Hematopoietic multipotent progenitor cell treated with erythropoietin and hydrocortisone succinate and interleukin-3 and kit ligand, for 4 days (in vitro differentiated cells): ENCODE data around the gene PTX4.

Source experiments
- DNase-seq: peaks from one replicate; pipeline ENCODE4 v3.0.0-alpha.2; 2015

The PTX4 gene

DNA sequence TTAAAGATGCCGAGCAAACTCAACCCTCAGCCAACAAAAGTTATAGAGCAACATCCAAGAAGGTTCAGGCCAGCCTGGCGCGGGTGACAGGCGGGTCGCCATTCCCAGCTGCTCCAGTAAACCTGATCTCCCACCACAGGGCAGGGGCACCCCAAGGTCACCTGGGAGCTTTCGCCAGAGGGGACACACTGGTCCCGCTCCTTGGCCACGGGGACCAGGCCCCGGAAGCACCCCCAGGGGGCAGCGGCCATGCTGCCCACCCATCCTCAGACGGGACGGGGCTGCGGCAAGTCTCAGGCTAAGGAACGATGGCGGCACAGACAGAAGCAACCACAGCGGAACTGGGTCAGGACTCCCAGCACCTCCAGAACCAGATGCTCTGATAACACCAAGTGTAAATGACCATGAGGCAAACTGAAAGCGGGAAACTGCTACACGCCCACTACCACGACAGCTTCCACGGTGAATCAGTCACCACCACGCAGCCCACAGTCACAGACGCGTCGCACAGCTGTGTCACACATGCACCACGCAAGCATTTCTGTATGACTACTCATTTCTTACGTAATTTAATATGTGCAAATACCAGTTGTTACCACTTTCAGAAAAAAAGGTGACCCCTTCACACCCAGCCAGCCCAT is 30.3 kb downstream of the PTX4 start:
- no peak for DNase-seq

DNA sequence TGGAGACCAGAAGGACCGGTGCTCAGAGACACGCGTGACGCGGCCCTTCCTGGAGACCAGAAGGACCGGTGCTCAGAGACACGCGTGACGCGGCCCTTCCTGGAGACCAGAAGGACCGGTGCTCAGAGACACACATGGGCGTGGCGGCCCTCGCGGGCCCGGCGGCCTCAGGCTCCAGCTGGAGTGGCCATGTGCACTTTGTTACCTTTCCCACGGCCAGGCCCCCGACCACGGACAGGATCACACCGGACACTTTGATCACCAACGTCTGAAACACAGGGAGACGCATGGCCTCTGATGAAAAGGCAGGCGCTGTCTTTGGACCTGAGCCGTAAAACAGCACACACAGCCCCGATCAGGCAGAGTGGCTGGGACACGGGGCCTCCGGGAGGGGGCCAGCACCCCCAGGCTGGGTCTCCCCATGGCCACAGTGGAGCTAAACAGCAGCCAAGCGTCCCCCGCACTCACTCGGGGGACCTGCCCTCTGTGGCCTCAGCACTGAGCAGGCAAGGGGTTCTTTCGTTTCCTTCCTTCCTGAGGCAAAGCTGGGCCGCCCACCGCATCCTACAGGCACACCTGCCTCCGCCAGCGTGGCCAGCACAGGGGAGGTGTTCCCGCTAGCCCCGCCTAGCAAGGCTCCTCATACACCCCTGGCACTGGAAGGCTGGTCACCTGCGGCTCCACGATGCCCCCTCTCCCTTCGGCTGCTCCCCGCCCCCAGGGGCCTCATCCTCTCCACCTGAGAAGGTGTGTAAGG is 31.1 kb downstream of the PTX4 start:
- DNase-seq: no peak

DNA sequence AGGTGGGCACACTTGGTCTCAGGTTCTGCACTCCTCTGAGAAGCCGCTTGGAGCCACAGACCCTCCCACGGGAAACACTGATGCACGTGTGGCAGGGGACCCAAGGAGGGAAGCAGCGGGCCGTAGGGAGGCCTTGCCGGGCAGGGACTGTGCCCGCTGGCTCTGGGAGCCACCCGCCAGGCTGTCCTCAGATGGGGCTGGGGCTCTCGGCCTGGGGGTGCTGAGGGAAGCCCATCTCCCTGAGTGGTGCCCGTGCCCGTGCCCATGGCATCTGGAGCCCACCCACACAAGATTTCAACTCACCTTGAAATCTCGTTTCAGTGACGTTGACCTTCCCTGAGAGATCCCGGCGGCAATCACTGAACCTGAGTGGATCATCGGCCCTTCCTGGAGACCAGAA is 31.8 kb downstream of the PTX4 start:
- DNase-seq: no peak

DNA sequence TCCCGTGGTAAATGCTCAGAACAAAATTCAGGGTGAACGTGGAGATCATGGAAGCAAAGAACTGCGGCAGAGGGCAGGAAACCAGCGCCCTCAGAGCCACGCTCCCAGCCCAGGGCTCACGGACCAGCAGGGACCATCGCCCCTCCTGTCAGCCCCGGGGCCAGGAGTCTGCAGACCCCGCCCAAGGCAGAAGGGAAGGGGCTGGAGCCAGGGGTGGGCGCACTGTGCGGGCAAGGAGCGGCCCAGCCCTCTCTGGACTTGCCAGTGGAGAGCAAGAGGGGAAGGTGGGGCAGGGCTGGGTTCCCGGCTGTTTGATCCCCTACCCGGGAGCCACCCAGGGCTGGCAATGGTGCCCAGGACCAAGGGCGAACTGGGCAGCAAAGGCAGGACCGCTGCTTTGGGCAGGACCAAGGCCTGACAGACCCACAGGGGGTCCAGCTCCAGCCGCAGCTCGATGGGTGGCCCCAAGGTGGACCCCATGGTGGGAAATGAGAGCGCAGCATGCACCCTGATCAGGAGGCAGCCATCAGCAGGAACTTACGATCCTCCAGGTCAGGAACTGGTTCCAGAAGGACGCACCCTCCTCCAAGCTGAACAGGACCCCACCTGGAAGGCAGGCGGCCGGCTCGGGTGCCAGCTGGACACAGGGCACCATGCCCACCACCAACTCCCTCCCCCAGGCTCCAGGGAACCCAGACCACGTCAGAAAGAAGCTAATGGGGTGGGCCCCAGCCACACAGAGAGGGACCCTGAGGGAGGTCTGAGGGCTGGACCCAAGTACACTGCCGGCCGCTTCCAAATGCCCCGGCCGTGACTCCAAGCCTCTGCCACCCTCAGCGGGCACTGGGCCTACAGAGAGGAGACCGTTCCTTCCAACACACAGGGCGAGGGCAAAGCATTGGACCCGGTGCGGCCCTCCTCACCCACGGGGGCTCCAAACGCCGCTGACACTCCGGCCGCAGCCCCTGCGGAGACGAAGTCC is 33.3 kb downstream of the PTX4 start:
- no peak for DNase-seq

DNA sequence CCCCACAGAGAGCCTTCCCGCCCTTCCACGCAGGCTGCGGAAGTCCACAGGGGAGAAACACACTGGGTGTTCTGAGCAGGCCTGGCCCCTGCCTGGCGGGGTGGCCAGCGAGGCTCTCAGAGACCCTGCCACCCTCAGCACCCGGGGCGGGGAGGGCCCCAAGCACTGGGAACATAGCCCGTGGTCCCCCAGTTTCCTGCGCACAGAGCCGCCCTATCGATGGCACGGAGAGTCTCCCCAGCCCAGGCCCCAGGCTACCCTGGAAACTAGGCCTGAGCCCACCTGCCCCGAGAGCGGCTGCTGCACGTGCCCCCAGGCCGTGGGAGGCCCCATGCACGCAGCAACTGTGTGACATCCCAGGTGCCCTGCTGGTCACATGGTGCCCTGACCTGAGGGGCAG is 34.2 kb downstream of the PTX4 start:
- no peak for DNase-seq

DNA sequence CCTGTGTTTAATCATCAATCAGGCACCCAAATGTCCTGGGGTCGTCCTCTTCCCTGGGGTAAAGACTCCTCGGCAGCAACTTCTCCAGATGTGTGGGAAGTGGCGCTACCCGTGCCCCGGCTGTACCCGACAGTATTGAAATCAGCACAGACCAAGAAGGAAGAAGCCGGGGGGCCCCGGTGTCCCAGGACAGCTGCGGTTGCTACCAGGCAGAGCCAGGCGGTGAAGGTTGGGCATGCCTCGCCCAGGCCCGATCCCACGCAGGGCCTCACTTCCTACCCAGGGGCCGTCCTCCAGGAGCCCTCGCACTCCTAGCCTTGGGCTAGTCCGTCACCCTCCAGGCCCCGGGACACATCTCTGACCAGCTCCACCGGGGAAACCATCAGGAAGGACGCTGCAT is 35.4 kb downstream of the PTX4 start:
- no peak for DNase-seq

DNA sequence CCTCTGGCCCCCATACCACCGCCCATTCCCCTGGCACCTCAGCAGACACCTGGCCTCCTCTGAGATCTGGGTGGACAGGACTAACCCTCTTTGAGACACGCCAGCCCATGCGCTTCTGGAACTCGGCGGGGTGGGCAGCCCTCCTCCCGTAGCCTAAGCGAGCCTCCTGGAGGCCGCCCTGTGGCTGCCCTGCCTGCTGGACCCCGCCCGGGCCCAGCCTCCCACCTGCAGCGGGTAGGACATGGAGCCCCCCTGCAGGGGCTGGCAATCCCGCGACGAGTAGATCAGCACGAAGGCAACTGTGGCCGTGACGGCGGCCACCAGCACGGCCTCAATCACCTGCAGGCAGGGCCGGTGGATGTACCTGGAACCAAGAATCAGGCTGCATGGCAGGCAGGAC is 36.2 kb downstream of the PTX4 start:
- no peak for DNase-seq

DNA sequence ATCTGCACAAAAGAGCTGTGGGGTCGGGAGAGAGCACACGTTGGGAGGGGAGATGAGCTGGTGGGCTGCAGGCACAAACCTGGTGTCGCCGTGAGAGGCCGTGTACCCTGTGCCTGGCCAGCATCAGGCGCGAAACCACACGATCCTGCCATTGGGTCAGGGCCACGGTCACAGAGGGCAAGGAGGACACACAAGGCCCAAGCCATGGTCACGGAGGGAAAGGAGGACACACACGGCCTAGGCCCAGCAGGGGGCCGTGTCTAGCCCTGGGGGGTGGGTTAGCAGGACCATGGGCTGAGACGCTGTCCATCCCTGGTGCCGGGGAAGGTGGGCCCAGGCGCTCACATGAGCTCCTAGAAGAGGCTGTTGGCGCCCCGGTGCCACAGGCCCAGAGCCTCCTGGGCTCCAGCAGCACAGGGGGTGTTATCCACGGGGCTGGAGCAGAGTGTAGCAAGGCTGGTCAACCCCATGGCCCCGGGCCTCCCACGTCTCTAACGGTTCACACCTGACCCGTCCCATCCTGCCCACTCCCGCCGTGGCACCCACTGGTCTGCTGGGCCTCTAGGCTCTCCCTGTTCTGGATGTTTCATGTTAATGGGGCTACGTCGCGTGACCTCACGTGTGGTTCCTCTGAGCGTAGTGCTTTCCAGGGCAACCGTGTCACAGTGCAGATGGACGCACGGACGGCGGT is 36.9 kb downstream of the PTX4 start:
- DNase-seq: no peak

DNA sequence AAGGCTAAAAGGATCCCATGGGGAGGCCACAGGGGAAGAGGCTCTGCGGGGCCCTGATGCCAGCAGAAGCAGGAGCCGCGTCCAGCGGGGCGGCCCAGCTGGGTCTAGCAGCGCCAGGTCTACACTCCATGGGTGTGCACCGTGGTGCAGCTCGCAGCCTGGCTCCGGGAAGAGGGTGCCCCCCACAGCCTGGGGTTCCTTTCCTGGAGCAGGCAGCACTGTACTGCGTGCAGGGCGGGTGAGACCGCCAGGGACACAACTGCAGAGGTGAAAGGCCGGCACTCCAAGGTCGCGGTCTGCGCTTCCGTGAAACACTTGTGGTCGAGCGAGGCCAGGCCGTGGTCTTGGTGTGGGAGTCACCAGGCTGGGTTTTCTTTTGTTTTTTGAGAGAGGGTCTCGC is 37.9 kb downstream of the PTX4 start:
- no peak for DNase-seq

DNA sequence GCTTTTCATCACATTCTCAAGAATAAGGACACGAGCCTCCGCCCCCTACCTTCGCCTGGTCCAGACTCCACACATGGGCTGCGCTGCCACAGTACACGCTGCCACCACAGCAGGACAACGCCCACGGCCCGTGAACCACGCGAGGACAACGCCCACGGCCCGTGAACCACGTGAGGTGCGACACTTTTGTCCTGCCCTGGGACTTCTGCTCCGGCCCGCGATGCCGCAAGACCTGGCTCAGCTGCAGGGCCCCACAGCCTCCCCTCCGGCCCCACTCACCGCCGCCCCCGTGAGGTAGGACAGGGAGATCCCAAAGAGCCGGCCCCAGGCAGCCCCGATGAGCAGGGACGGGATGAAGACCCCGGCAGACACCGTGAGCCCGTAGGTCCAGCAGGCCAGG is 38.5 kb downstream of the PTX4 start:
- DNase-seq: no peak

DNA sequence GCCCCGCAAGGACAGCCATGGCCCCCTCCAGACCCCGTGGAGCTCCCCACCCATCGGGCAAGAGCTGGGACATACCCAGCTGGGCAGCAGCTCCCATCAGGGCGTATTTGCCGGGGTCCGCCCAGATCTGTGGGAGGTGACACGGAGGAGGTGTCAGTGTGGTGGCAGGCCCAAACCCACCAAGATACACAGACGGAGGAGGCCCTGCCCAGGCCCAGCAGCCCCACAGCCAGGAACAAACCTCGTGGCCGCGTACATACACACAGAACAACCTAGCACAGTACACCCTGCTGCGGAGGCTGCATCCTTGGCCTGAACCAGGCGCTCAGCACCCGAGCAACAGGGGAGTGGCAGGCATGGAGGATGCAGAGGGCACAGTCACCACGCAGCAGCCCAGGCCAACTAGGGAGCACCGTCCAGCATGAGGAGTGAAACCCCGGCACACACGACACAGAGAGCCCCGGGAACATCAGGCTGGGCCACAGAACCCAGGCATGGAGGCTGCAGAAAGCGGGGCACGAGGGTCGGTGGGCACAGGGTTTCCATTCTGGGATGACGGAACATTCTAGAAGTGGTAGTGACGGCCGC is 39.4 kb downstream of the PTX4 start:
- DNase-seq: no peak

DNA sequence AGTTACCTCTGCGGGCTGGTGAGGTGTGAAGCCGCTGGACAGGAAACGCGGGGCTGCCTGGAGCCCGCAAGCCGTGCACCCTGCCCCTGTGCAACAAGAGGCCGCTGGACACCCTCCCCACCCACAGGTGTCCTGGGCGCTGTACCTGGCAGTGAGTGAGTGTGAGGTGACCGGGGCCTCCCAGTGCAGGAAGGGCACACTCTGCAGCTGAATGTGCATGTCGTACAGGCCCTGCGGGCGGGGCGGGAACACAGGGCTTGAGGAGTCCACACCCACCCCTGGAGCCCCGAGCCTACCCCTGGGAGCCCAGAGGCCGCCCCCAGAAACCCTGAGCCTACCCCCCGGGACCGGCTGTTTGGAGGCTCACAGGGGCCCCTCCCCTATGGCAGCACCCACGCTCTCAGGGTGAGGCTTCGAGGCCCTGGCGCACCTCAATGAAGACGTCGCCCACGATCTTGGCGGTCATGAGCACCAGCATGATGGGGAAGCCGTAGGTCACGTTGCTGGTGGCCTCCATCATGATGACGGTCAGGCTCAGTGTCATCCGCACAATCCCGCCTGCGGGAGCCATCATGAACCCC is 40.1 kb downstream of the PTX4 start:
- no peak for DNase-seq

DNA sequence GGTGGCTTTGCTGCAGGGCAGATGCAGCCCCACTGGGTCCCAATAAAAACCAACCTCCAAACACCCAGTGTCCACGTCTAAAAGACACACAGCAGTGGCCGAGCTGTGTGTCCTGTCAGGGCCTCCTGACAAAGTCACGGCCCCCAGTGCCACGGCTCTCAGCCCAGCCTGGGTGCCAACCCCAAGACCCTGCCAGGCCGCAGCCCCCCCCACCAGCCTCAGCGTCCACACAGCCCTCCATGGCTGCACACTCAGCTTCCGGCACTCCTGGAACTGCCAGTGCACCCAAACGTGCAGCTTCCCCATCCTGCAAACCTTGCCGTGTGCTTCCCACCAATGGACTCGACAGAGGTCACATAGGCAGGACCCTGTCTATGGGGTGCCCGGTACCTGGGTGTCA is 40.8 kb downstream of the PTX4 start:
- no peak for DNase-seq

DNA sequence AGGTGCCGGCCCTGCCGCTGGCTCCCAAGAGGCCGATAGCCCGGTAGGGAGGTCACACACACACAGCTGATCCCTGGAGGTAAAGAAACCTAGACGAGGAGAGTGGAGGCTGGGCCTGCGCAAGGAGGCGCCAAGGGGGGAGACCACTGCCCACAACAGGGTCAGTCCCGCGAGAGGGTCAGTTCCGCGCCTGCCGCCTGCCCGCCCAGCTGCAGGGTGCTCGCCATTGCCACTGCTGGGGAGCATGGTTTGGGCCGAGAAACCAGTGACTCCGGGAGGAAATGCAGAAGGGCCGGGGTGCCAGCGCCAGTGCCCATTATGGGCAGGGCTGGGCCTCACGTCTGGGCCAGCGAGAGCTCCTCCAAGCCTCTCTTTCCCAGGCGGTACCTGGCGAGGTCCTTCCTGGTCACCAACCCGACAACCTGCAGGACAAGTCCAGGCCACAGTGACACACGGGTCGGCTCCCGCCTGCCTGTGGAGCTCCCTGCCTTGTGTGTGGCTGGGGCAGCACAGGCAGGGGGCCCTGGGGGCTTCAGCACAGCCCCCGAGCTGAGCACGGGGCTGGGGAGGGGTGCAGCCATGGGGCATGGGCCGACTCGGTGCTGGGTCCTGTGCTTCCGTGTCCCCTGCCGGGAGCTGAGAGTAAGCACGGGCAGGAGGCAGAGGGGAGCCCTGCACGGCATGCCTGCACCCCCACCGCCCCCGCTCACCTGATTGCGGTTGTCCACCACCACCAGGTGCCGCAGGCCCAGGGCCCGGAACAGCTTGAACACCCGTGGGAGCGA is 42.3 kb downstream of the PTX4 start:
- no peak for DNase-seq

DNA sequence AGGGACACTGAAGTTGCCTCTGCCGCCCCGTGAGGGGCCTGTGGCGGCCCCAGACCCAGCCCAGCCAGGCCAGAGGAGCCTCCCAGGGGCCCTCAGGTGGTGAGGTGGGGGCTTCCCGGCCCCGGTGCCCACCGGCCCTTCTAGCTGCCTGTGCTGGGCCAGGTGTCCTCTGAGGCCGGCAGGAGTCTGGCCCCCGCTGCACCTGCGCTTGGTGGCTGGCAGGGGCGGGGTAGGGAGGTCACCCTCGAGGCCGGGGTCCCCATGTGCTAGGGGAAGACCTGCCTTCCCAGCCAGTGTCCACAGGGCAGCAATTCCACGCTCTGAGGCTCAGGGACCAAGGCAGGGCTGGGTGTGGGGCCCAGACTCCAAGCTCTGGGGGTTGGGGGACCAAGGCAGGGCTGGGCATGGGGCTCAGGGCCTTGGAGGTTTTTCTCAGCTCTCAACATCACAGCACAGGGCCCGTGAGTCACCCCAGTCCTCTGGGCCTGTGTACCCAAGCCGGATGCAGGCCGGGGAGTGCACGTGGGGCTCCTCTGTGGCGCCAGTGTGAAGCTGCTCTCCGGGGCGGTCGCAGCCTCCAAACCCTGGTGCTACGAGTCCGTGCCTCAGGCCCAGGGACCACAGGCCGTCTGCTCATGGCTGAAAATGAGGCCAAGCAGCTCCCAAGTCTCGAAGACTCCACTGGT is 43.1 kb downstream of the PTX4 start:
- DNase-seq: no peak

DNA sequence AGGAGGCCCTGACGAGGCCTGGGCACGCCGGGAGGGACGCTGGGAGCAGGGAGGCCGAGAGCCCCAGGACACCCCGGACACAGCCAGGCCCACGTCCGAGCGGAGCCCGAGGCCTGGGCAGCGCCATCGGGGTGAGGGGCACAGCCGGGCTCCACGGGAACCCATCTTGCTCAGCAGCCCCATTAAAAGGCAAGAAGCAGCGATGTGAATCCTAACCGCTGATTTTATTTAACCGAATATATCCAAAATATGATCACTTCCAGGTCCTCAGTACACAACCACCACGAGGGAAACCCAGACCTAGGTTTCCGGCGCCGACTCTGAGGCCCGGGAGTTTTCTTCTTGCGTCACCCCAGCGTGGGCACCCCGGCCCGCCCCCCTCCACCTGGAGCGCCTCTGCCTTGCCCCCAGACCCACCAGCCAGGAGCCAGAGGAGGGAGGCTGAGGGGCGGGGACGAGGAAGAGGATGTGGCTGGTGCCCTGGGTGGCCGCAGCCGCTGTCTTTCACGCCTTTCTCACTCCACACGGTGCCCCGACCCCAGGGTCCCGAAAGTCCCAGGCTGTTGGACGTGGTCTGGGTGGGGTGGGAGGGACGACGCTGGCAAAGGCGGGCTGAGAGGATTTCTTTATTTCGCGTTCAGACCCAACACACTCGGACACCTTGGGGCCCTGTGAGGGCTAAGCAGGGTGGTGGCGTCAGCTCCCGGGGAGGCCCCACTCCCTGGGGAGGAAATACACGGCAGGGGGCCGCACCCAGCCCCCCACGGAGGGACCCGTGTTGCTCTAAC is 43.8 kb downstream of the PTX4 start:
- DNase-seq: no peak

DNA sequence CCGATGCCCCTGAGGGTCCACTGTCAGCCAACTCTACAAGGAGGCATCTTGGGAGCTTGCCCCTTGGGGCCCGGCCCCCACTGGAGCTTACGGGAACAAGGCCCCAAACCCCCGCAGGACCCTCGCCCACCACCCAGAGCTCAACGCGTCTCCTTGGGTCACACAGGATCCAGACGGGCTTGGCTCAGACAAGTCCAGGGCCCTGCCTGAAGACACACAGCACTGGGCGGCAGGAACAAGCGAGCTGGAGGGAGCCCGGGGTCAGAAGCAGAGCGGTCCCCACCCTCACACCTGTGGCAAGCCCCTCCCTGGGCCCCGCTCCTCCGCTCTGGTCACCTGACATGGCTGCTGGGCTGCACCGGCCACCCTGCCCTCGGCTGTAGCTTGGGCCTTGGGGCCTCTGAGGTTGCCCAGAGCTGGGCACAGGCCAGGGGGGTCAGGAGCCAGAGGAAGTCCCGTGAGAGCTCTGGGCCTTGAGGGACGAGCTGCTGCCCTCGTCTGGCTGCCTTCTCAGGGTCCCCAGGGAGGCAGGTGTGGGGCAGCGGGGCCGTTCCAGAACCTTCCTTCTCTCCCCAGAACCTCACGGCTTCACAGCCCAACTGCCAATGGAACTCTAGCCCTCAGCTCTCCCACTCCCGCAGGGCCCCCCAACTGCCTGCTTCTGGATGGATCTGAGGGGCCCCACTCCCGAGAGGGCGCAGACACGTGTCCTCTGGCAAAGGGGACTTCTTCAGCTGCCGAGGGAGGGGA is 44.6 kb downstream of the PTX4 start, which contains the start of gene CCDC154:
Gene CCDC154, minus strand, starts transcription at position 577 of the 750 bp plus-strand sequence. Its CDS starts 234 bp downstream, at position 343.
- no peak for DNase-seq

DNA sequence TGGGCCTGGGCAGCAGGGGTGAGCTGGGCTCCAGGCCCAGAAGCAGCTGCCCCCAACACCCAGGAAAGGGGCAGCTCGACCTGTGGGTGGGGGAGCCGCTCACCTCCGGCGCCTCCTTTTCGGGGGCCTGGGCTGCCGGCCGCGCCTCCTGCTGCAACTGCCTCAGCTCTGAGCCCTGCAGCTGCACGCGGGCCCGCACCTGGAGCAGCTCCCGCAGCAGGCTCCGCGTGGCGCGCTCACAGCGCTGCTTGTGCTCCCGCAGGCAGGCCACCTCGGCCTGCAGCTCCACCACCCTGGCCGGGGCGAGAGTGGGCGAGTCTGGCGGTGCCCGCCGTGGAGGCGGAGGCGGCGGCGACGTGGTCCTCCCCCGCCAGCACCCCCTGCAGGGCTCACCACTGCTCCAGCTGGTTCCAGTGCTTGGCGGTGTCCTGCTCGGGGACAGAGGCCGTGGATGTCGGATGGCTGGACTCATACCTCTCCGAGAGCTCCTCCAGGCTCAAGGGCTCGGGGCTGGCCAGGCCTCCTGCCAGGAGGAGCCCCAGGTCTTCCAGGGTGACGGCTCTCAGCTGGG is 45.3 kb downstream of the PTX4 start:
- DNase-seq: no peak

DNA sequence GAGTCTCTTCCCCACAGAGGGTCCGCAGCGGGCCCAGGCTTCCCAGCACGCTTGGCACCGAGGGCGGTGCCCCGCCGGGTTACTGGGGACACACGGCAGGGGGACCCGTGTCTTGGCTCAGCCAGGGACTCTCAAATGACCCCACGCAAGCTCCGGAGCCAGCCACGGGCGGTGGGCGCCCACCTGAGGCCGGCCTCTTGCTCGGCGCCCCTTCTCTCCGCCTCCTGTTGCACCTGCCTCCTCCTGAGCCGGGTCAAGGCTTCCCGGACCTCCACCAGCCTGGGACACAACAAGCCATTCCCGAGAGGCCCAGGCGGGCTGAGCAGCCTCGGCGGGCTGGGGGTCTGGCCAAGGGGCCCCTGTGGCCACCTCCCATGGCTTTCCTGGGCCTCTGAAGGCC is 46.0 kb downstream of the PTX4 start:
- no peak for DNase-seq
